Measurements from ENCODE around the gene MARCHF5. TPM values are rescaled to one million over a fixed set of nuclear protein-coding genes. Genes with fewer than 3 reads are reported as not detected.

MARCHF5 gene
- total RNA-seq, 1 experiment from 2014 or later, result 17.6 TPM

DNA sequence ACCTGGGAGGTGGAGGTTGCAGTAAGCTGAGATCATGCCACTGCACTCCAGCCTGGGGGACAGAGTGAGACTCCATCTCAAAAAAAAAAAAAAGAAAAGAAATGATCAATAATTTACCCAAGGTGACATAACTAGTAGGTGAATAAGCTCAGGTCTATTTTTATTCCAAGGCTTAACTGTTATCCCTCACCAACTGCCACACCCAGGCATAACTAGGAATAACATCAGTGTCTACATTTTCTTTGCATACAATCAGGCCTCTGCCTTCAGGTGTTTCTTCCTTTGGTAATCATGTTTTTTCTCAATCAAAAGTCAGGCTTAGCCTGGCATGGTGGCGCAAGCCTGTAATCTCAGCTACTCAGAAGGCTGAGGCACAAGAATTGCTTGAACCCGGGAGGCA is 26.7 kb upstream of the MARCHF5 start:
- Histone ChIP-seq H3K23me2 (ENCODE audit: insufficient read length, low read depth, low read length, poor library complexity, severe bottlenecking) (no peaks in the 10 kb centered on the region), H3K27me3 (ENCODE audit: insufficient read depth, low read length) (no peaks in the 10 kb centered on the region), H2BK12ac (ENCODE audit: insufficient read length, low read depth, low read length) (no peak overlapping the region), H2BK15ac (ENCODE audit: low read depth, low read length) (no peak overlapping the region), H4K20me1 (ENCODE audit: control insufficient read depth, insufficient read depth, insufficient read length) (no peaks in the 10 kb centered on the region), H3T11ph (ENCODE audit: low read length) (no peak overlapping the region), H2AK5ac (ENCODE audit: insufficient read length, low read length) (no peak overlapping the region), H3K79me1 (ENCODE audit: insufficient read depth, low read depth, low read length, poor library complexity, severe bottlenecking) (no peaks in the 10 kb centered on the region), H2BK120ac (ENCODE audit: low read depth, low read length, poor library complexity, severe bottlenecking) (no peak overlapping the region), H3K9ac (ENCODE audit: extremely low read depth, insufficient read length, low read length) (no peak overlapping the region), H3K4ac (ENCODE audit: low read depth, low read length) (no peak overlapping the region), H3K14ac (ENCODE audit: insufficient read depth, low read length) (no peak overlapping the region), H3K56ac (ENCODE audit: insufficient read length, low read depth, low read length) (no peak overlapping the region), H2BK20ac (ENCODE audit: low read depth, low read length, poor library complexity, severe bottlenecking) (no peak overlapping the region), H4K8ac (replicated peaks; ENCODE audit: insufficient read length, low read depth, low read length) (no peak overlapping the region), H2BK5ac (ENCODE audit: insufficient read length, low read length) (no peak overlapping the region), H3K4me2 (ENCODE audit: insufficient read depth, insufficient read length, low read length) (no peak overlapping the region), H4K91ac (ENCODE audit: insufficient read length, low read depth, low read length) (no peak overlapping the region), H3K4me1 (ENCODE audit: insufficient read depth, low read length) (no peaks in the 10 kb centered on the region), H3K9me3 (ENCODE audit: control insufficient read depth, low read depth, low read length) (no peaks in the 10 kb centered on the region), H3K27ac (ENCODE audit: insufficient read length, low read depth, low read length) (no peak overlapping the region), H3K79me2 (ENCODE audit: insufficient read depth, low read length) (no peaks in the 10 kb centered on the region), H2AFZ (ENCODE audit: low read length) (no peak overlapping the region), H3K23ac (ENCODE audit: insufficient read length, low read depth, low read length) (no peak overlapping the region), H3K18ac (ENCODE audit: insufficient read length, low read depth, low read length) (no peak overlapping the region), H4K5ac (ENCODE audit: insufficient read length, low read depth, low read length) (no peak overlapping the region)
- Mint-ChIP-seq H3K27me3 (ENCODE audit: low read depth) (no peaks in the 10 kb centered on the region), H3K4me1 (no peaks in the 10 kb centered on the region), H3K36me3 (ENCODE audit: insufficient read depth in 1 of 3, low read depth in 3 of 3) (no peaks in the 10 kb centered on the region), H3K9me3 (no peaks in the 10 kb centered on the region), H3K4me3 (no peak overlapping the region), H3K27ac (no peak overlapping the region)
- DNase-seq, result no peak
- WGBS (ENCODE audit: extremely low coverage, insufficient read length, low lambda C conversion rate), result no CpG with 5 or more reads among the region's 2 CpGs
- TF ChIP-seq, protein P1, sequence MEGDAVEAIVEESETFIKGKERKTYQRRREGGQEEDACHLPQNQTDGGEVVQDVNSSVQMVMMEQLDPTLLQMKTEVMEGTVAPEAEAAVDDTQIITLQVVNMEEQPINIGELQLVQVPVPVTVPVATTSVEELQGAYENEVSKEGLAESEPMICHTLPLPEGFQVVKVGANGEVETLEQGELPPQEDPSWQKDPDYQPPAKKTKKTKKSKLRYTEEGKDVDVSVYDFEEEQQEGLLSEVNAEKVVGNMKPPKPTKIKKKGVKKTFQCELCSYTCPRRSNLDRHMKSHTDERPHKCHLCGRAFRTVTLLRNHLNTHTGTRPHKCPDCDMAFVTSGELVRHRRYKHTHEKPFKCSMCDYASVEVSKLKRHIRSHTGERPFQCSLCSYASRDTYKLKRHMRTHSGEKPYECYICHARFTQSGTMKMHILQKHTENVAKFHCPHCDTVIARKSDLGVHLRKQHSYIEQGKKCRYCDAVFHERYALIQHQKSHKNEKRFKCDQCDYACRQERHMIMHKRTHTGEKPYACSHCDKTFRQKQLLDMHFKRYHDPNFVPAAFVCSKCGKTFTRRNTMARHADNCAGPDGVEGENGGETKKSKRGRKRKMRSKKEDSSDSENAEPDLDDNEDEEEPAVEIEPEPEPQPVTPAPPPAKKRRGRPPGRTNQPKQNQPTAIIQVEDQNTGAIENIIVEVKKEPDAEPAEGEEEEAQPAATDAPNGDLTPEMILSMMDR (conservative IDR thresholded peaks at IDR 0.05), result no peak

All from H9 (cell line).